GM12892 (cell line): Measurements from ENCODE around the gene TNN.
"Not testable (repeated sequence)": the region's sequence is repeated elsewhere in the genome, so short reads cannot be mapped to it uniquely, and the experiment has no call there.

Experiments
- DNase-seq: peaks from one replicate; pipeline ENCODE4 v3.0.0; 2011; ENCODE audit not compliant: insufficient read length
- FAIRE-seq: peaks from 2 replicates; lab custom pipeline; 2011; peaks lifted over from hg19 to GRCh38; lab: Jason Lieb, UNC
- POLR2A ChIP-seq: IDR thresholded peaks from 2 replicates; pipeline ENCODE4 v1.6.1; 2011; ENCODE audit warnings: low read depth, low read length, control low read depth
- POLR2AphosphoS5 ChIP-seq: IDR thresholded peaks from 2 replicates; pipeline ENCODE4 v1.6.1; 2011; ENCODE audit warnings: low read depth, low read length, control low read depth
- TAF1 ChIP-seq: IDR thresholded peaks from 2 replicates; pipeline ENCODE4 v1.6.1; 2011; ENCODE audit warnings: low read depth, mild to moderate bottlenecking, control low read depth, low read length, borderline replicate concordance

Gene TNN

GRCh38 chr1:175040324-175040879 is 27.2 kb upstream of the TNN start:
- FAIRE-seq (no peak), DNase-seq (no peak)
- no peak for TF ChIP-seq POLR2A
- TF ChIP-seq POLR2AphosphoS5 = no peak
- no peak for TF ChIP-seq TAF1

- FAIRE-seq = no peak
- DNase-seq = no peak
- TF ChIP-seq POLR2A = no peak
- no peak for TF ChIP-seq TAF1
- TF ChIP-seq POLR2AphosphoS5 = no peak
These were observed 25.0 kb upstream of the TNN start for GRCh38 chr1:175042650-175043049.

- FAIRE-seq (no peak), DNase-seq (no peak)
- TF ChIP-seq TAF1 (no peak), POLR2A (no peak), POLR2AphosphoS5 (no peak)
These were observed 23.8 kb upstream of the TNN start for GRCh38 chr1:175043824-175044223.

- not testable (repeated sequence) for FAIRE-seq, DNase-seq
These were observed 23.0 kb upstream of the TNN start for GRCh38 chr1:175044591-175044990.

- DNase-seq = no peak
- TF ChIP-seq POLR2A = no peak
- no peak for FAIRE-seq
These were observed 22.5 kb upstream of the TNN start for GRCh38 chr1:175045097-175045496.

GRCh38 chr1:175045519-175045918 is 22.1 kb upstream of the TNN start:
- DNase-seq (no peak), FAIRE-seq (no peak)
- TF ChIP-seq POLR2AphosphoS5 (no peak), POLR2A (no peak), TAF1 (no peak)

GRCh38 chr1:175050992-175051391 is 16.6 kb upstream of the TNN start:
- no peak for FAIRE-seq
- no peak for DNase-seq
- no peak for TF ChIP-seq POLR2AphosphoS5
- TF ChIP-seq TAF1 = no peak
- no peak for TF ChIP-seq POLR2A

GRCh38 chr1:175054736-175055135 is 12.9 kb upstream of the TNN start:
- FAIRE-seq (no peak), DNase-seq (no peak)
- TF ChIP-seq POLR2AphosphoS5 = no peak
- no peak for TF ChIP-seq POLR2A
- no peak for TF ChIP-seq TAF1

- TF ChIP-seq TAF1 (no peak), POLR2AphosphoS5 (no peak), POLR2A (no peak)
- no peak for DNase-seq
- FAIRE-seq = no peak
These were observed 5.3 kb upstream of the TNN start for GRCh38 chr1:175062339-175062738.

GRCh38 chr1:175062858-175063257 is 4.8 kb upstream of the TNN start:
- DNase-seq (no peak), FAIRE-seq (no peak)
- no peak for TF ChIP-seq POLR2A
- no peak for TF ChIP-seq TAF1
- no peak for TF ChIP-seq POLR2AphosphoS5

GRCh38 chr1:175070818-175071217 is 3.2 kb downstream of the TNN start:
- FAIRE-seq (no peak), DNase-seq (no peak)
- TF ChIP-seq POLR2AphosphoS5 (no peak), POLR2A (no peak), TAF1 (no peak)

- FAIRE-seq (no peak), DNase-seq (no peak)
- TF ChIP-seq POLR2AphosphoS5 (no peak), POLR2A (no peak), TAF1 (no peak)
These were observed 3.8 kb downstream of the TNN start for GRCh38 chr1:175071276-175071943.
